Activated CD4-positive, alpha-beta T cell treated with anti-CD3 and anti-CD28 coated beads, Interleukin-2, amount 50 U/mL, for 16 hours (primary cell): Measurements from ENCODE around the gene DPP7.
A peak's percentile ranks its signal among the peaks of the same experiment; 100 is the strongest.
"Not testable (repeated sequence)": the region's sequence is repeated elsewhere in the genome, so short reads cannot be mapped to it uniquely, and the experiment has no call there.

Experiments used
- DNase-seq: peaks from one replicate; pipeline ENCODE4 v3.0.0-alpha.2; 2020

Gene DPP7

GRCh38 chr9:137128862-137129455, 14.4 kb upstream of the DPP7 start:
- peak; percentile 31 for DNase-seq

GRCh38 chr9:137128158-137128861, 13.8 kb upstream of the DPP7 start:
- DNase-seq = peak; percentile 29

GRCh38 chr9:137127301-137128157, 13.0 kb upstream of the DPP7 start:
- peak; percentile 57 for DNase-seq

DNA sequence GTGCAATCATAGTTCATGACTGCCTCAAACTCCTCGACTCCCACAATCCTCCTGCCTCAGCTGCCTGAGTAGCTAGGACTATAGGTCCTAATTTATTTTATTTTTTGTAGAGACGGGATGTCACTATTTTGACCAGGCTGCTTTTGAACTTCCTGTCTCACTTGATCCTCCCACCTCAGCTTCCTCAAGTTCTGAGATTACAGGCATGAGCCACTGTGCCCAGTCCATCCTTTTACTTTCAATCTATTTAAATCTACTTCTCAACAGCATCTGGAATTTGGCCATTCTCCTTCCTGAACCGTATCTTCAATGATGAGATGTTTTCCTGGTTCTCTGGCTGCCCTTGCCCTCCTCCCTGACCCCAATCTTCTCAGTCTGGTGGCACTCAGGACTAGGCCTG, 12.3 kb upstream of the DPP7 start:
- DNase-seq = no peak

- not testable (repeated sequence) for DNase-seq
These were observed 9.5 kb upstream of the DPP7 start for GRCh38 chr9:137123952-137124462.

GRCh38 chr9:137123468-137123837, 8.9 kb upstream of the DPP7 start:
- no peak for DNase-seq

- DNase-seq = not testable (repeated sequence)
These were observed 8.4 kb upstream of the DPP7 start for GRCh38 chr9:137122796-137123467.

DNA sequence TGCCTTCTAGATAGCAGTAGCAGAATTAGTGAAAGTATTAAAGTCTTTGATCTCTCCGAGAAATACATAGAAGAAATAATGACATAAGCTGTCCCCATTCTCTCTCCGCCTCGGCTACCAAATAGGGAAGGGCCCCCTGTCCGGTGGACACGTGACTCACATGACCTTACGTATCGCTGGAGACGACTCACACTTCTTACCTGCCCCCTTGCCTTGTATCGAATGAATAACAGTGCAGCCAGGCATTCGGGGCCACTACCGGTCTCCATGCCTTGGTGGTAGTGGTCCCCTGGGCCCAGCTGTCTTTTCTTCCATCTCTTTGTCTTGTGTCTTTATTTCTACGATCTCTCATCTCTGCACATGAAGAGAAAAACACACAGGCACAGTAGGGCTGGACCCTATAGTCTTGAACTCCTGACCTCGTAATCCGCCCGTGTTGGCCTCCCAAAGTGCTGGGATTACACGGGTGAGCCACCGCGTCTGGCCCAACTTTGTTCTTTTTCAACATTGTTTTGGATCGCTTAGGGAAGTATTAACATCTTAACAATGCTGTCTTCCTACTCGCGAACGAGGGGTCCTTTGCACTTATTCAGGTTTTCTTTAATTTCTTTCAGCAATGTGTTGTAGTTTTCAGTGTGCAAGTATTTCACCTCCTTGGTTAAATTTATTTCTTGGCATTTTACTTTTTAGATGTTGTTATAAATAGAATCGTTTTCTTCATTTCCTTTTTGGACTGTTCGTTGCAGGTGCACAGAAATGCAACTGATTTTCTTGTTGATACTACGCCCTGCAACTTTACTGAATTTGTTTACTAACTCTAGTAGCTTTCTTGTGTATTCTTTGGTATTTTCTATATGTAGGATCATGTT, 7.6 kb upstream of the DPP7 start:
- not testable (repeated sequence) for DNase-seq

- not testable (repeated sequence) for DNase-seq
These were observed 3.6 kb upstream of the DPP7 start for GRCh38 chr9:137118092-137118603.

- no peak for DNase-seq
These were observed 2.8 kb upstream of the DPP7 start for GRCh38 chr9:137117269-137117731.

GRCh38 chr9:137116728-137117127, 2.2 kb upstream of the DPP7 start:
- DNase-seq = no peak

DNA sequence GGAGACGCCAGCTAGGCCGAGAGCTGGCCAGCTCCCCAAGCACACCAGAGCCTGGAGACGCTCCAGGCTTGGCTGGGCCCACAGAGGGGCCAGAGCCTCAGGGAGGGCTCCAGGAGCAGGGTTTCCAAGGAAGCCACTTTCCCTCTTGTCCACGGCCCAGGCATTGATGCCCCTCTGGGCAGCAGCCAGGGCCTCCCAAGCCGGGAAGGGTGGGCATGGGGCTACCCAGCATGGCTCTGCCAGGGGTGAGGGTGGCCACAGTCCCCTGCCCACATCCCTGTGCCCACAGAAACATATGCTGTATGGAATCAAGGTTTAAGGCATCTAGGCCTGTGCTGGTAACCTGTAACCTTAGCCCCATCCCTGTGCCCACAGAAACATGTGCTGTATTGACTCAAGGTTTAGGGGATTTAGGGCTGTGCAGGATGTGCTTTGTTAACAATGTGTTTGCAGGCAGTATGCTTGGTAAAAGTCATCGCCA, 1.5 kb upstream of the DPP7 start:
- DNase-seq = no peak

GRCh38 chr9:137115394-137116026, 977 bp upstream of the DPP7 start:
- no peak for DNase-seq

DNA sequence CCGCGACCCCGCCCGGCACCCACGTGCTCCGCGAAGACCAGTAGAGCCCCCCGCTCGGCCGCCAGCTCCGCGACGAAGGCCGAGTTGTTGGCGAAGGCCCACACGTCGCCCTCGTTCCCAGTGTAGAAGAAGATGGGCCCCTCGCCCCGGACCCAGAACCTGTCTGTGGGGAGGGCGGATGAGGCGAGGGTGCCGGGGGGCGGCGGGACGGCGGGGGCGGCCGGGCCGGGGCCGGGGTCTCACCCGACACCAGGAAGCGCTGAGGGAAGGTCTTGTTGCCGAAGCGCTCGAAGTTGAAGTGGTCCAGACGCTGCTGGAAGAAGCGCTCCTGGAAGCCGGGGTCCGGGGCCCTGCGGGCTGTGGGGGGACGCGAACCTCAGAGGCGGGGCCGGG, 317 bp downstream of the DPP7 start:
- DNase-seq = no peak

DNA sequence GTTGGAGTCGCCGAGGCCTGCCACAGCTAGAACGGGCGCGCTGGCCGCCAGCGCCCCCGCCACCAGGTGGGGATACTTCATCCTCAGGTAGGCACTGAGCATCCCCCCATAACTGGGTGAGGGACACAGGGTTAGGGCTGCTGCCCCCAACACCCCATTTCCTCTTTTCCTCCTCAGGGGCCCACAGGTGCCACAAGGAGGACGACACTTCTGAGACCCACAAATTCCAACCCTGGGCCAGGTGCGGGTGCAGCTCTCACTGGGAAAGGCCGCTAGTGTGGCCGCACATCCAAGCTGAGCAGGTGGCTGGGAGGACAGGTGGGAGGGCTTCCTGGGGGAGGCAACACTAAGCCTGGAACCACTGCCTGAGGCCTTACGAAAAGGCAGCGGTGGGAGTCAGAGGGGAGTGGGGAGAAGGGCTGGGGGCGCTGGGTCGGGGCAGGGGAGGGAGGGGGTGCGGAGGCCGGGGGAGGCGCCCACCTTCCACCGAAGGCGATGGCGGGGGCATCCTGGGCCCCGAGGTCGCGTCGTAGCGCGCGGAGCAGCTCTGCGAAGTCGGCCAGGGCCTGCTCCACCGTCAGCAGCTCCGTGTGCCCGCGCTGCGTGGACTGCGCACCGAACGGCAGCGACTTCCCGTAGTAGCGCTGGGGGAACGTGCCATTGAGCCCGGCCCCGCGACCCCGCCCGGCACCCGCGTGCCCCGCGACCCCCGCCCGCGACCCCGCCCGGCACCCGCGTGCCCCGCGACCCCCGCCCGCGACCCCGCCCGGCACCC, 961 bp downstream of the DPP7 start:
- peak; percentile 34 for DNase-seq

DNA sequence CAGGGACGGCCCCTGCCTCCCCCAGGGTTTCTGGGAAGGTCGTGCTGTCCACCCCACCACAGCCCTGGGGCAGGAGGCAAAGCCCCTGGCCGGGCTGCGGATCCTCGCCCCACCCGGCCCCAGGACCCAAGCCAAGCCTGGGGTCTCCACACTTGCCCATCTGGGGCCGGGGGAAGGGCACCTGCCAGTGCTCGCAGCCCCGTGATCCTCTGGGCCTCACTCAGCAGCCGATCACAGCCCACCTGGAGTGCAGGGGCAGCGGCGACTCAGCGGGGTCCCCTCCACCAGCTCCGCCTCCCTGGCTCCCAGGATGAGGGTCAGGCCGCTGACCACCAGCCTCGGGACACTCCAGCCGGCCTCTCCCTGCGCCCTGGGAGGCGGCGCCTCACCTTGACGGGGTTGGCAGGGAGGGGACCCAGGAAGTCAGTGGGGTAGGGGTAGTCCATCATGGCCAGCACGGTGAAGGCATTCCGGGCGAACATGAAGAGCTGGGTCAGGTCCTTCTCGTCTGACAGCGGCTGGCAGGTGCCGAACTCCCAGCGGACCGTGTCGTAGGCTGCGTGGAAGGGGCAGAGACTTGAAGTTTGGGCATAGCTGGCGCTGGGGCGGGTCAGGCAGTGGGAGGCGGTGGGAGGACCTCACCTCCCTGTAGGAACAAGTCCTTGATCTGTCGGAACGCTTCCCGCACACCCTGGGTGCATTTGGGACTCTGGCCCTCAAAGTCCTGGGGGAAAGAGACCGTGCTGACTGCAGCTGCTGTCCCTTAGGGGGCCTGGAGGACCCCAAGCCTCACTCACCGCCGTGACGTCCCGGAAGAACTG, 1.8 kb downstream of the DPP7 start:
- no peak for DNase-seq

DNA sequence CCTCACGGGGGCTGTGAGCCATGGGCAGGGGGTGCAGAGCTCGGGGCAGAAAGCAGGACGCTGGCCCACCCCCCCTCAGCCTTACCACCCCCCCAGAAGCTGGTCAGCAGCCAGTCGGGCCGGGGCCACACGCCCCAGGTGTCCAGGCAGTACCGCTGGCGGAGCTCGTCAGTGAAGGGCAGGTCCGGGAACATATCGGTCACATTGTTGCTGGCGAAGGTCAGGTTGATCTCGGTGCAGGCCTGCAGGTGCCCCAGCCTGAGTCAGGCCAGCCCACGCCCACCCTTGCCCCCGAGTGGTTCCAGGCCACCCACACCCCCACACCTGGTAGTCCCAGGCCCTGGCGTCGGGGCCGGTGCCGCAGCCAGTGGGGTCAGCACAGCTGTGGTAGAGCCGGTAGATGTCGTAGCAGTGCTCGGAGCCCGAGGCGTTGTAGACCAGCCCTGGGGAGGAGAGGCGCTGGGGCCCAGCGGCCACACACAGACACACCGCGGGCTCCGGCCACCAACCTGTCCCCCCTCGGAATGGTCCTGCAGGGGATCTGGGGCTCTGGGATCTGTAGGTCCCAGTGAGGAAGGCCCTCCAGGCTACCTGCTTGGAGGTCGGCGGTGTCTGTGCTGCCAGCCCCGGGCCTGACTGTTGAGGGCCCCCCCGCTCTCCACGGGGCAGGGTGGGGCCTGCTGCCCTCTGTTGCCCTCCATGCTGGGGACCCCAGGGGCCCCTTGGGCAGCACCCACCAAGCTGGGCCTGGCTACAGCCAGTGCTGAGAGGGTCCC, 2.6 kb downstream of the DPP7 start:
- no peak for DNase-seq
